ENCODE results near the gene CPA2. TPM values are rescaled to one million over a fixed set of nuclear protein-coding genes. Genes with fewer than 3 reads are reported as not detected.

Gene CPA2
- total RNA-seq = not detected in 2 replicates

DNA sequence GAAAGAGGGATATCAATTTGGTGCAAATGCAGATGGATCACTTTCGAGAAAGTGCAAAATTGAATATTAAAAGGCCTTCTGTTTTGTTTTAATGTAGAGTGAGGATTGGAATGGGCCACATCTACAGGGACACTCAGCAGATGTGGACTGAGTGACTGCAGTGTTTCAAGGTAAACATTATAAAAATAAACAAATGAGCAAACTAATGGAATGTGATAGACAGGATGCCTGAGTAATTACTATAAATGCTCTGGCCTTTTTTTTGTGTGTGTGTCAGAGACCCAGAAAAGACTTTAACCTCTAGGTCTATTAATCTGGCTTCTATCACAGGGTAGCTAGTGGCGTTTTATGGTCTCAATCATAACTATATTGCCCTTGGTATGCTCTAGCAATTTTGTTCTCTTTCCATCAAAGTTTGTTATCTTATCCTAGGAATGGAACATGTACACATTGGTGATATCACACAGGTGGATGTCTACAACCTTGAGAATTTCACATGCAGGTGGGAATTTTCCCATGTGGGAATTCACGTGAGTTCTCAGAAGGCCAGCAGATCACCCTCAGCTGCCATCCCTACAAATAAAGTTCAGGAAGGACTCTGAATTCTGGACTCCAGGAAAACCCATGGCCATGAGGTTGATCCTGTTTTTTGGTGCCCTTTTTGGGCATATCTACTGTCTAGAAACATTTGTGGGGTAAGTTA is at the start of gene CPA2:
CPA2 (plus strand) TSS at position 606 of the 703 bp plus-strand sequence; CDS start at position 625, 19 bp downstream.

DNA sequence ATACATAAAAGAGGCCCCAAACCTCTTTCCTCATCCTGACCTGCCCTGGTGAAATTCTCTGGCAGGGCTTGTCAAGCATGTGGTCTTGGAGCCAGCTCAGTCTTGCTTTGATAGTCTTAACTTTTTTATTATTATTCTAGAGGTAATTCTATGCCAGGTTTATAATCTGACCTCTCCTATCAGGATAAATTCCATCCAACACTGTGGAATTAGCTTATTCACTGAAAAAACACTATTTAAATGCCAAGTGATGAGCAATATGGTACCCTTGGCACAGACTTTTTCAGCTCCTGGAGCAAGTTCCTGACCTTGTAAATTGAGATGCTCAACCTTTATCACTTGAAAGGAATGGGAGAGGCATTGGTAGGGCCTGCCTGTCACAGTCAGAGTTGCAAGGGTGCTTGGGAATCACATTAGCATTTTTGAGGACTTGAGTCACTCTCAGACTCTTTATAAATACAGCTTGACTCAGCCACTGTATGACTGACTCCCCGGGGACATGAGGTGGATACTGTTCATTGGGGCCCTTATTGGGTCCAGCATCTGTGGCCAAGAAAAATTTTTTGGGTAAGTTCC is 26.1 kb downstream of the CPA2 start, which contains the start of gene CPA4:
CPA4 (plus strand) TSS at position 480 of the 576 bp plus-strand sequence; CDS start at position 500, 20 bp downstream.

Other genes starting within 250 kb of the CPA2 start
- 11.0 and 14.7 TPM in 2 replicates for gene ZC3HC1, start 215.5 kb upstream of the CPA2 start, total RNA-seq
- 23.5 and 26.6 TPM in 2 replicates for gene KLHDC10, start 196.3 kb upstream of the CPA2 start, total RNA-seq
- gene TMEM209, start 61.5 kb upstream of the CPA2 start, total RNA-seq = 17.3 and 32.8 TPM in 2 replicates
- gene SSMEM1, start 59.0 kb upstream of the CPA2 start, total RNA-seq = not detected in 2 replicates
- under 0.01 and 1.6 TPM in 2 replicates for gene CPA4, start 26.3 kb downstream of the CPA2 start, total RNA-seq
- not detected in 2 replicates for gene CPA5, start 78.0 kb downstream of the CPA2 start, total RNA-seq
- not detected in 2 replicates for gene CPA1, start 113.6 kb downstream of the CPA2 start, total RNA-seq
- gene CEP41, start 174.2 kb downstream of the CPA2 start, total RNA-seq = 6.6 and 7.7 TPM in 2 replicates
- 1.8 and 15.1 TPM in 2 replicates for gene MEST, start 225.2 kb downstream of the CPA2 start, total RNA-seq

All from subcutaneous preadipocyte (primary cell).